Peyer's patch (tissue), 4 donors: ENCODE results near the gene DIPK1C.

Experiments used
- POLR2A ChIP-seq, 2 donors: fragments of 450-650 bp; IDR thresholded peaks; one replicate each; pipeline ENCODE4 v1.5.1; 2017; ENCODE audit warnings: antibody characterized with exemption in 2 of 2, mild to moderate bottlenecking in 2 of 2, moderate library complexity in 2 of 2
- TF ChIP-seq, protein P1 (sequence below), 6 experiments: fragments of 450-650 bp in 4 of 6; fragments of 200-600 bp in 2 of 6; sonication (generic) in 1 of 6; IDR thresholded peaks; one replicate each; pipeline ENCODE4 v1.5.1; 2017 to 2019; ENCODE audit warnings: antibody characterized with exemption in 6 of 6, mild to moderate bottlenecking in 3 of 6, moderate library complexity in 1 of 6

DNA sequence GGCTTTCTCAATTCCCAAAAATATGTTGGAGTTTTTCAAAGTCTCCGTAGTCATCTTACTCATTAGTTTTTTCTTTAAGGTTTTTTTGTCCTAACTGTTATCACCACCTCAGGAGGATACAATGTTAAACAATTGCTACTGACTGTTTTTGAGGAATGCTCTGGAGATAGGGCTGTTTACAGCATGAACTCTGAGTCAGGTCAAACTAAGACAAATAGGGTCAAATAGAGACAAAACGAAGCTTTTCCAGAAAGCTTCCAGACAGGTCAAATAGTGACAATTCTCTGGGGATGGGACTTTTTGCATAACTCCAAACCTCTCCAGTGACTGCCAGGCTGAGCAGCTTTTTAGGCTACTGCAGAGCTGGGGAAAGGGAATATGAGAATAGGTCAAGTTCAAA lies 15.2 kb upstream of the DIPK1C start:
- TF ChIP-seq, protein P1, sequence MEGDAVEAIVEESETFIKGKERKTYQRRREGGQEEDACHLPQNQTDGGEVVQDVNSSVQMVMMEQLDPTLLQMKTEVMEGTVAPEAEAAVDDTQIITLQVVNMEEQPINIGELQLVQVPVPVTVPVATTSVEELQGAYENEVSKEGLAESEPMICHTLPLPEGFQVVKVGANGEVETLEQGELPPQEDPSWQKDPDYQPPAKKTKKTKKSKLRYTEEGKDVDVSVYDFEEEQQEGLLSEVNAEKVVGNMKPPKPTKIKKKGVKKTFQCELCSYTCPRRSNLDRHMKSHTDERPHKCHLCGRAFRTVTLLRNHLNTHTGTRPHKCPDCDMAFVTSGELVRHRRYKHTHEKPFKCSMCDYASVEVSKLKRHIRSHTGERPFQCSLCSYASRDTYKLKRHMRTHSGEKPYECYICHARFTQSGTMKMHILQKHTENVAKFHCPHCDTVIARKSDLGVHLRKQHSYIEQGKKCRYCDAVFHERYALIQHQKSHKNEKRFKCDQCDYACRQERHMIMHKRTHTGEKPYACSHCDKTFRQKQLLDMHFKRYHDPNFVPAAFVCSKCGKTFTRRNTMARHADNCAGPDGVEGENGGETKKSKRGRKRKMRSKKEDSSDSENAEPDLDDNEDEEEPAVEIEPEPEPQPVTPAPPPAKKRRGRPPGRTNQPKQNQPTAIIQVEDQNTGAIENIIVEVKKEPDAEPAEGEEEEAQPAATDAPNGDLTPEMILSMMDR (IDR thresholded peaks at IDR 0.05), result no peak
- TF ChIP-seq POLR2A (IDR thresholded peaks at IDR 0.05), result no peak
